C4-2B (cell line): ENCODE measurements around the gene CYB5B.

Experiments
- H3K27ac ChIP-seq: fragments of 450-650 bp; 2 replicates; pipeline ENCODE4 v1.5.1; 2017
- CTCF ChIP-seq: fragments of 450-650 bp; conservative IDR thresholded peaks from 2 replicates; pipeline ENCODE4 v1.5.1; 2017; ENCODE audit warnings: mild to moderate bottlenecking
- ZFX ChIP-seq: fragments of 450-650 bp; IDR thresholded peaks from 2 replicates; pipeline ENCODE4 v1.6.1; 2017

CYB5B gene

GRCh38 chr16:69481901-69482341, 57.5 kb downstream of the CYB5B start:
- TF ChIP-seq ZFX: no peak
- no peak; the same call in 1 of the 2 replicates for TF ChIP-seq CTCF
- peak overlapping the region; percentile 67 for H3K27ac ChIP-seq

DNA sequence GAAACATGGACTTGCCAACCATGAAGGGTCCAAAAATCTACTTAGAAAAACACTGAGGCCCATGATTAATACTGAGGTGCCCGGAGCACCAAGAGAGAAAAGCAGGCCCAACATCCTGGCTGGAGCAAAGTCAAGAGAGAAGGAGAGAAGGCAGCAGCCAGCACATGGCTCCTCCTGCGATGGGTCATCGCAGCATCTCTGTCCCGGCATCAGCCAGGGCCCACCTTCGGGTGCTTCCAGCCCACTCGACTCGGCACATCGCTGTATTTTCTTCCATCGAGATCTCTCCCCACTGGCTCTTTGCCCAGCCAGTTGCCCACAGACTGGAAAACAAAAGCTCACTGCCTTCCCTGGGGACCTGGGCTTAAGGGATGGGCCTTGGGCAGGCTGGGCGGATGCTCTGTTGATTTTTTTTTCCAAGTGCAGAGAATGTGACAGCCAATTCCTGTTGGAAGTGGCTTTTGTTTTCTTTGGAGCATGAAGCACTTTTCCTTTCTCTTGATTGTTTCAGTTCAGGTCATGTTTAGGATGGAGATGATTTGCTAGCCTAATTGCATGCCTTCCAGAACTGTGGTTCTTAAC, 58.1 kb downstream of the CYB5B start:
- TF ChIP-seq ZFX: 0 out of 2 replicates have a peak, but pooled peaks have one; percentile 58
- TF ChIP-seq CTCF: no peak
- peak overlapping the region; percentile 67 for H3K27ac ChIP-seq

GRCh38 chr16:69483611-69484010, 59.2 kb downstream of the CYB5B start:
- H3K27ac ChIP-seq: no peak overlapping the region
- TF ChIP-seq CTCF (no peak), ZFX (no peak)

DNA sequence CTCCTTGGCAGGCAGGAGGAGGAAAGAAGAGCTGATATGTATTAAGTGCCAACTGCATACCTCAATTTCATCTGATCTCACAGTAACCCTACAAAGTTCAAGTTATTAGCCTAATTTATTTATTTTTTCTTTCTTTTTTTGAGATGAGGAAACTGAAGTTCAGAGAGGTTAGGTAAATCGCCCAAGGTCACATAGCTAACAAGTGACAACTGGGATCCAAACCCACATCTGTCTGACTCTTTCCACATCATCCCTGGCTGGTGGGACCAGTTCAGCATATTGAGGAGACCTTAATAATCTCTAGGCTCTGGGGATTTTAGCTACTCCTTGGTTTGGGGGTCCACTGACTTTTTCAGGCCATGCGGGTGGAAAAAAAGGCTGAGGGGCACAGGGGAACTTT, 60.9 kb downstream of the CYB5B start:
- TF ChIP-seq CTCF (no peak), ZFX (no peak)
- no peak overlapping the region for H3K27ac ChIP-seq

DNA sequence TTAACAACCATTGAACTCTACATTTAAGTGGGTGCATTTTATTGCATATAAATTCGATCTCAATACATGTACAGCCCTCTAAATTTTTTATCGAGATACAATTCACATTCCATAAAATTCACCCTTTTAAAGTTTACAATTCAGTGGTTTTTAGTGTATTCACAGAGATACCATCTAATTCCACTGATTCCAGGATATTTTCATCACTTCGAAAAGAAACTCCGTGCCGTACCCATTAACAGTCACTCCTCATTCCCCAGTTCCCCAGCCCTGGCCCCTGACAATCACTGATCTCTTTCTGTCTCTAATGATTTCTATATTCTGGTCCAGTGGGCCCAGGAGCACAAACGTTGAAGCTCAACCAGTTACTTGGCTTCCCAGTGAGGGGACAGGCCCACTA, 61.4 kb downstream of the CYB5B start:
- no peak for TF ChIP-seq CTCF
- no peak for TF ChIP-seq ZFX

DNA sequence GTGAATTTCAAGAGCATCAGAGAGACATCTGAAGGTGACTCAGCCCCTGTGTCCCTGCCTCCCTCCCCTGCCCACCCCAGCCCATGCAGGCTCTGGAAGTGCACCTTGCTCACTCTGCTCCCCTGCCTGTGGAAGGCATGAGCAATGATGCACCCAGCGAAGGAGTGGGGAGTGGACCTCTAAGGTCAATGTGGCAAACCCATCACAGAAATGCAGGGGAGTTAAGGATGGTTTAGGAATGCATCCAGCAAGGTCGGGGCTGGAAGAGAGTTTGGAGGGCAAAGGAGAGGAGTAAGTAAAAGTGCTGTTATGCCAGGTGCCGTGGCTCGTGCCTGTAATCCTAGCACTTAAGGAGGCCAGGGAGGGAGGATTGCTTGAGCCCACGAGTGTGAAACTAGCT, 61.9 kb downstream of the CYB5B start:
- H3K27ac ChIP-seq: no peak overlapping the region

More for the DNA sequence above, 61.4 kb downstream of the CYB5B start:
- no peak overlapping the region for H3K27ac ChIP-seq

GRCh38 chr16:69486724-69487123, 62.3 kb downstream of the CYB5B start:
- TF ChIP-seq CTCF (no peak), ZFX (no peak)
- H3K27ac ChIP-seq: no peak overlapping the region

More for the DNA sequence above, 61.9 kb downstream of the CYB5B start:
- TF ChIP-seq ZFX: no peak
- no peak for TF ChIP-seq CTCF
